Brain microvascular endothelial cell (primary cell): ENCODE measurements around the gene FAM209A.
"Not testable (repeated sequence)": the region's sequence is repeated elsewhere in the genome, so short reads cannot be mapped to it uniquely, and the experiment has no call there.

Source experiments
- DNase-seq: peaks from one replicate; pipeline ENCODE4 v3.0.0-alpha.2; 2020
- H3K27ac ChIP-seq: fragments of 250-450 bp; sonication (Bioruptor Pico); 2 replicates; pipeline ENCODE4 v1.5.1; 2020; ENCODE audit warnings: mild to moderate bottlenecking, moderate library complexity
- H3K27me3 ChIP-seq: fragments of 250-450 bp; sonication (Bioruptor Pico); replicated peaks from 2 replicates; pipeline ENCODE4 v1.5.1; 2020; ENCODE audit warnings: mild to moderate bottlenecking
- H3K36me3 ChIP-seq: fragments of 250-450 bp; sonication (Bioruptor Pico); replicated peaks from 2 replicates; pipeline ENCODE4 v1.5.1; 2020; ENCODE audit warnings: mild to moderate bottlenecking
- H3K4me3 ChIP-seq: 2 replicates; pipeline ENCODE4 v1.5.1; 2011; ENCODE audit warnings: low read depth, mild to moderate bottlenecking, control low read depth, low read length, moderate library complexity
- in situ Hi-C: cut with HindIII; loops from 2 replicates; pipeline ENCODE4 v1.10.0; 2017; ENCODE audit warnings: low sequenced_read_pairs, low pct_ligation_motif_present
- TF ChIP-seq, protein P1 (sequence below): IDR thresholded peaks from 2 replicates; pipeline ENCODE4 v1.5.1; 2011; ENCODE audit warnings: low read depth, mild to moderate bottlenecking, moderate library complexity, low read length, control low read depth, inconsistent platforms; ENCODE audit errors: missing control alignments

FAM209A gene

DNA sequence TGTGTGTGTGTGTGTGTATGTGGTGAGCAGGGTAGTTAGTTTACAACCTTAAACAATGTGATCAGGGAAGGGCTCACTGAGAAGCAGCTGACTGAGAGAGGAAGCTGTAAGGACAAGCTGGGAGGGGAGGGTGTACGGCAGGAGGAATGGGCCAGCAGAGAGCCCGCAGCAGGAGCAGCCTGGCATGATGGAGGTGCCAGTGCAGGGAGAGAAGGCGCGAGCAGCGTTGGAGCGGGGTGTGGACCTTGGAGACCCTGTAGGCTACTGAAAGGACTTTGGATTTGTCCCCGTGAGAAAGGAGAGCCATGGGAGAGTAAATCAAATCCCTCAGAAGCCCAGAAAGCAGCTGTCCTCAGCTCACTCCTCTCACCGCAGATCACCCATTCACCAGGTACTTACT, 27.0 kb downstream of the FAM209A start:
- in situ Hi-C loops, result no loop called here
- no peaks in the 10 kb centered on the region for H3K36me3 ChIP-seq
- TF ChIP-seq, protein P1, sequence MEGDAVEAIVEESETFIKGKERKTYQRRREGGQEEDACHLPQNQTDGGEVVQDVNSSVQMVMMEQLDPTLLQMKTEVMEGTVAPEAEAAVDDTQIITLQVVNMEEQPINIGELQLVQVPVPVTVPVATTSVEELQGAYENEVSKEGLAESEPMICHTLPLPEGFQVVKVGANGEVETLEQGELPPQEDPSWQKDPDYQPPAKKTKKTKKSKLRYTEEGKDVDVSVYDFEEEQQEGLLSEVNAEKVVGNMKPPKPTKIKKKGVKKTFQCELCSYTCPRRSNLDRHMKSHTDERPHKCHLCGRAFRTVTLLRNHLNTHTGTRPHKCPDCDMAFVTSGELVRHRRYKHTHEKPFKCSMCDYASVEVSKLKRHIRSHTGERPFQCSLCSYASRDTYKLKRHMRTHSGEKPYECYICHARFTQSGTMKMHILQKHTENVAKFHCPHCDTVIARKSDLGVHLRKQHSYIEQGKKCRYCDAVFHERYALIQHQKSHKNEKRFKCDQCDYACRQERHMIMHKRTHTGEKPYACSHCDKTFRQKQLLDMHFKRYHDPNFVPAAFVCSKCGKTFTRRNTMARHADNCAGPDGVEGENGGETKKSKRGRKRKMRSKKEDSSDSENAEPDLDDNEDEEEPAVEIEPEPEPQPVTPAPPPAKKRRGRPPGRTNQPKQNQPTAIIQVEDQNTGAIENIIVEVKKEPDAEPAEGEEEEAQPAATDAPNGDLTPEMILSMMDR, result no peak

DNA sequence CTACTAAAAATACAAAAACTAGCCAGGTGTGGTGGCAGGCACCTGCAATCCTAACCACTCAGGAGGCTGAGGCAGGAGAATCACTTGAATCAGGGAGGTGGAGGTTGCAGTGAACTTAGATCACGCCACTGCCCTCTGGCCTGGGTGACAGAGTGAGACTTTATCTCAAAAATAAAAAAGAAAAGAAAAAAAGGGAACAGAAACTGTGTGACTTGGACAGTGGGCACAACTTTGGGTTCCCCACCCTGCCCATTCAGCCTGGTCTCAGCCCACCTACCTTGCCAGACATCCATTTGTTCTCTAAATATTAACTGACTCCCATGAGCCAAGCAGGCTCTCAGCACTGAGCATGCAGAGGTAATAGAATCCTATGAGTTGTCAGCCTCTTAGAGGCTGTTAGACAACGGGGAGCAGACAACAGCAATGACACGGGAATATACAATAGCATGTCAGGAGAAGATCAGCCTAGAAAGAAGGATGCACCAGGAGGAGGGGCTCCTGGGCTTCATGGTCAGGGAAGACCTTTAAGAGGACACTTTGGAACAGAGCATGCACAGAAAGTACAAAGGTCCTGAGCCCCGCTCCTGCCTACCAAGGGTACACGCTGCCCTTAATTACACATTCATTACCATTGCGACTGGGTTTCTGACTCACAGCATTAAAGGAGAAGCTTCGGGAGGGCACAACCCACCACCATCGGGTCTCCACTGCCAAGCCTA, 28.5 kb downstream of the FAM209A start:
- no peak overlapping the region for H3K4me3 ChIP-seq
- TF ChIP-seq, protein P1, result no peak
- H3K27ac ChIP-seq, result no peak overlapping the region
- no peaks in the 10 kb centered on the region for H3K36me3 ChIP-seq
- H3K27me3 ChIP-seq, result no peaks in the 10 kb centered on the region
- DNase-seq, result no peak
- in situ Hi-C loops, result no loop called here

More for the DNA sequence above, 27.0 kb downstream of the FAM209A start:
- H3K27ac ChIP-seq, result no peak overlapping the region
- no peak overlapping the region for H3K4me3 ChIP-seq
- DNase-seq, result no peak
- H3K27me3 ChIP-seq, result no peaks in the 10 kb centered on the region

DNA sequence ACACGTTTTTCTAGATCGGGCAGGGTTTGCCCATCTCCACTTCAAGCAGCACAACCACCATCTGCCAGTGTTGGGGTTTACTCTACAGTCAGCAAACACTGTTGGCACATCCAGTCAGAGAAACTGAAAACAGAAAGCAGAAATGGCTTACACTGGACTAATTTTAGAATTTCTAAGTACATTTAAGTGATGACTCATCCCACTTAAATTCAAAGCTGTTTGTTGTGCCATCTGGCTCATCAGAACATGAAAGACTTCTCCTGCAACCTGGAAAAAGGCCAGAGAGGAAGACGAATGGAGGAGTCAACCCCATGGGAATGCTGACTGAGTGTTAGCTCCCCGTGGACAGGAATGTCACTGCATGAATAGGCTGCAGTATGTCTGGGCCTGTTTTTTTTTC, 30.3 kb downstream of the FAM209A start:
- TF ChIP-seq, protein P1, result peak; percentile 48
- H3K4me3 ChIP-seq, result no peak overlapping the region
- no peaks in the 10 kb centered on the region for H3K36me3 ChIP-seq
- no peaks in the 10 kb centered on the region for H3K27me3 ChIP-seq
- H3K27ac ChIP-seq, result peak overlapping the region; percentile 37
- DNase-seq, result peak; percentile 92
- in situ Hi-C loops, result no loop called here

DNA sequence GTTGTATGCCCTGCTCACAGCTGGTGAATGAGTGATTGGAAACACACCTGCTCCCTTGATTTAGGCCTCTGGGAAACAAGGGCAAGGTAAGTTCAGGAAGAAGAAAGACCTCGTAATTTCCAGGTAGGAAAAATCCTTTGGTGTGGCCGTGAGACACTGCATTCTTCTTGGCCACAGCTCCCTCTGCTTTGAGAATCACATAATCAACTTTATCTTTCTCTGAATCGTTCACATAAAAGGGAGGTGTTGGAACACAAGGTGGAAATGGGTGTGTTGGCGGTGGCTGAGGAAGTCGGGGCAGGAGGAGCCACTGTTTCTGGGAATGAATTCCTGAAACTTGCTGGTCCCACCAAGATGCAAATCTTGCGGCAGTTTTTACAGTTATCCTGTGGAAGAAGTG, 34.4 kb downstream of the FAM209A start:
- no peaks in the 10 kb centered on the region for H3K36me3 ChIP-seq
- DNase-seq, result no peak
- H3K27ac ChIP-seq, result no peak overlapping the region
- in situ Hi-C loops, result no loop called here
- TF ChIP-seq, protein P1, result no peak
- H3K4me3 ChIP-seq, result no peak overlapping the region
- H3K27me3 ChIP-seq, result no peaks in the 10 kb centered on the region

DNA sequence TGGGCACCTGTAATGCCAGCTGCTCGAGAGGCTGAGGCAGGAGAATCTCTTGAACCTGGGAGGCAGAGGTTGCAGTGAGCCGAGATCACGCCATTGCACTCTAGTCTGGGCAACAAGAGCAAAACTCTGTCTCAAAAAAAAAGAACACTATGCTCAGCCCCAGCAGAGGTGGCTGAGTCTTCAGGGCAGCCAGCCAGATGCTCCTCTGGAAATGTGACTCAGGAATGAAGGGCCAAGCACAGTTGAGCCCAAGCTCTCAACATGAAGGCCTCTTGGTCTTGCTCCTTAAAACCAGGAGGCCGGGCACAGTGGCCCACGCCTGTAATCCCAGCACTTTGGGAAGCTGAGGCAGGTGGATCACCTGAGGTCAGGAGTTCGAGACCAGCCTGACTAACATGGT, 40.0 kb downstream of the FAM209A start:
- in situ Hi-C loops, DNase-seq, H3K4me3 ChIP-seq: not testable (repeated sequence)

DNA sequence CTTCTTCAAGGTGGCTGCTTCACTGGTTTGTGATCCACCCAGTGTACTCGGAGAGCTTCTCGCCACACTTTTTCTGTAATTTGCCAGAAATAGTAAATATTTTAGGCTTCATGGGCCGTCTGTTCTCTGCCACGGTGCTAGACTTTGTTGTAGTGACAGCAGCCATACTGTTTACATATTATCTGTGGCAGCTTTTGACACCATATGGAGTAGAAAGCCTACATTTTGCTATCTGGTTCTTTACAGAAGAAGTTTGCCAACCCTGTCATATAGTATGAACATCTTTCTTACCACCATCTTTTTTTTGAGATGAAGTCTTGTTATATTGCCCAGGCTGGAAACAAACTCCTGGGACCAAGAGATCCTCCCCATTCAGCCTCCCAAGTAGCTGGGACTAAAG, 41.0 kb downstream of the FAM209A start:
- Histone ChIP-seq H3K4me3 (no peak overlapping the region), H3K36me3 (no peaks in the 10 kb centered on the region), H3K27me3 (no peaks in the 10 kb centered on the region), H3K27ac (no peak overlapping the region)
- no peak for DNase-seq
- in situ Hi-C loops, result no loop called here
- TF ChIP-seq, protein P1, result no peak

More for the DNA sequence above, 40.0 kb downstream of the FAM209A start:
- not testable (repeated sequence) for H3K27me3 ChIP-seq, H3K36me3 ChIP-seq, H3K27ac ChIP-seq
